Vagina (tissue), 2 donors: ENCODE measurements around the gene PPP1R3C. TPM values are rescaled to one million over a fixed set of nuclear protein-coding genes. Genes with fewer than 3 reads are reported as not detected.
A peak's percentile ranks its signal among the peaks of the same experiment; 100 is the strongest.

ENCODE experiments used
- DNase-seq, 2 donors: peaks; one replicate each; pipeline ENCODE4 v3.0.0-alpha.2; 2017; ENCODE audit errors: extremely low spot score in 2 of 2
- H3K27ac ChIP-seq: fragments of 200-600 bp; sonication (generic); one replicate; pipeline ENCODE4 v1.5.1; 2019
- H3K27me3 ChIP-seq: fragments of 200-600 bp; sonication (generic); one replicate; pipeline ENCODE4 v1.5.1; 2019
- H3K36me3 ChIP-seq, 2 donors: fragments of 200-600 bp; sonication (generic); one replicate each; pipeline ENCODE4 v1.5.1; 2017 to 2019
- H3K4me1 ChIP-seq: fragments of 200-600 bp; sonication (generic); one replicate; pipeline ENCODE4 v1.5.1; 2019
- H3K4me3 ChIP-seq, 2 donors: fragments of 200-600 bp; sonication (generic); 1 replicate in 1 of 2; 2 replicates in 1 of 2; pipeline ENCODE4 v1.5.1; 2016 to 2019
- H3K9me3 ChIP-seq: fragments of 200-600 bp; sonication (generic); one replicate; pipeline ENCODE4 v1.5.1; 2019
- CTCF ChIP-seq, 3 experiments: fragments of 450-650 bp in 2 of 3; fragments of 200-600 bp in 1 of 3; sonication (generic) in 1 of 3; IDR thresholded peaks; one replicate each; pipeline ENCODE4 v1.5.1; 2017 to 2019; ENCODE audit warnings: antibody characterized with exemption in 3 of 3, mild to moderate bottlenecking in 2 of 3, moderate library complexity in 2 of 3
- POLR2A ChIP-seq, 2 donors: fragments of 450-650 bp; IDR thresholded peaks; one replicate each; pipeline ENCODE4 v1.6.1; 2017; ENCODE audit warnings: antibody characterized with exemption in 2 of 2, mild to moderate bottlenecking in 2 of 2, moderate library complexity in 2 of 2
- POLR2AphosphoS5 ChIP-seq, 2 donors: sonication (generic); formaldehyde crosslinking; IDR thresholded peaks; one replicate each; pipeline ENCODE4 v1.9.0; 2017; ENCODE audit warnings: antibody characterized with exemption in 2 of 2, mild to moderate bottlenecking in 2 of 2, low read depth in 1 of 2; ENCODE audit not compliant: insufficient read depth in 1 of 2
- intact Hi-C: fragments of 100-400 bp; cut with DNase I; formaldehyde crosslinking; loops from one replicate; pipeline ENCODE4 v1.15.1; 2023
- total RNA-seq: library from RNA; depleted of rRNA; stranded (reverse); fragments of >200 nt; gene quantifications from one replicate; pipeline ENCODE4 v1.2.3, GENCODE V29; 2016

Gene PPP1R3C
- total RNA-seq, 1 donor from 2014 or later: 26.3 TPM

GRCh38 chr10:91616137-91616536 is 16.7 kb downstream of the PPP1R3C start:
- H3K27ac ChIP-seq: no peak overlapping the region
- H3K27me3 ChIP-seq: no peaks in the 10 kb centered on the region
- H3K9me3 ChIP-seq: no peaks in the 10 kb centered on the region
- H3K4me1 ChIP-seq: peaks cover 17% of the 10 kb centered on the region
- intact Hi-C loops: no loop called here
- TF ChIP-seq CTCF (IDR thresholded peaks at IDR 0.05) (no peak), POLR2AphosphoS5 (IDR thresholded peaks at IDR 0.05; ENCODE audit: insufficient read depth in 1 of 2, low read depth in 1 of 2) (no peak), POLR2A (IDR thresholded peaks at IDR 0.05) (no peak)
- H3K36me3 ChIP-seq: no peaks in the 10 kb centered on the region
- no peak for DNase-seq
- no peak overlapping the region for H3K4me3 ChIP-seq

- DNase-seq: no peak
- Histone ChIP-seq H3K36me3 (no peaks in the 10 kb centered on the region), H3K27me3 (no peaks in the 10 kb centered on the region), H3K27ac (peak overlapping the region; percentile 66), H3K4me1 (peaks cover 20% of the 10 kb centered on the region), H3K9me3 (no peaks in the 10 kb centered on the region), H3K4me3 (no peak overlapping the region)
- intact Hi-C loops: no loop called here
- no peak for TF ChIP-seq POLR2A (IDR thresholded peaks at IDR 0.05)
- TF ChIP-seq POLR2AphosphoS5 (IDR thresholded peaks at IDR 0.05; ENCODE audit: insufficient read depth in 1 of 2, low read depth in 1 of 2): no peak
- TF ChIP-seq CTCF (IDR thresholded peaks at IDR 0.05): no peak
These were observed 18.6 kb downstream of the PPP1R3C start for GRCh38 chr10:91614225-91614624.

- intact Hi-C loops: no loop called here
- H3K4me1 ChIP-seq: peaks cover 26% of the 10 kb centered on the region
These were observed 19.3 kb downstream of the PPP1R3C start for GRCh38 chr10:91613411-91614187.

GRCh38 chr10:91610919-91611318 is 22.0 kb downstream of the PPP1R3C start:
- DNase-seq: no peak
- Histone ChIP-seq H3K4me3 (no peak overlapping the region), H3K36me3 (no peaks in the 10 kb centered on the region), H3K9me3 (no peaks in the 10 kb centered on the region), H3K27ac (peak overlapping the region; percentile 17), H3K27me3 (no peaks in the 10 kb centered on the region), H3K4me1 (peaks cover 39% of the 10 kb centered on the region)
- intact Hi-C loops: no loop called here
- TF ChIP-seq CTCF (IDR thresholded peaks at IDR 0.05) (no peak), POLR2AphosphoS5 (IDR thresholded peaks at IDR 0.05; ENCODE audit: insufficient read depth in 1 of 2, low read depth in 1 of 2) (no peak), POLR2A (IDR thresholded peaks at IDR 0.05) (no peak)

More at GRCh38 chr10:91613411-91614187, 19.3 kb downstream of the PPP1R3C start:
- H3K27me3 ChIP-seq: no peaks in the 10 kb centered on the region
- peak in 1 of 2 donors; percentile 42 for TF ChIP-seq POLR2AphosphoS5 (IDR thresholded peaks at IDR 0.05; ENCODE audit: insufficient read depth in 1 of 2, low read depth in 1 of 2)
- no peak for TF ChIP-seq CTCF (IDR thresholded peaks at IDR 0.05)
- TF ChIP-seq POLR2A (IDR thresholded peaks at IDR 0.05): no peak
- no peaks in the 10 kb centered on the region for H3K9me3 ChIP-seq
- no peaks in the 10 kb centered on the region for H3K36me3 ChIP-seq
- H3K4me3 ChIP-seq: no peak overlapping the region
- DNase-seq: no peak
- H3K27ac ChIP-seq: peak overlapping the region; percentile 66

- no peak for DNase-seq
- no peak overlapping the region for H3K4me3 ChIP-seq
- intact Hi-C loops: no loop called here
- TF ChIP-seq POLR2AphosphoS5 (IDR thresholded peaks at IDR 0.05; ENCODE audit: insufficient read depth in 1 of 2, low read depth in 1 of 2): no peak
- TF ChIP-seq CTCF (IDR thresholded peaks at IDR 0.05): no peak
- TF ChIP-seq POLR2A (IDR thresholded peaks at IDR 0.05): no peak
- H3K9me3 ChIP-seq: no peaks in the 10 kb centered on the region
- H3K36me3 ChIP-seq: no peaks in the 10 kb centered on the region
- no peak overlapping the region for H3K27ac ChIP-seq
- no peaks in the 10 kb centered on the region for H3K27me3 ChIP-seq
- H3K4me1 ChIP-seq: peaks cover 39% of the 10 kb centered on the region
These were observed 22.4 kb downstream of the PPP1R3C start for GRCh38 chr10:91610444-91610843.
